Measurements from ENCODE around the gene KCNIP4. TPM values are rescaled to one million over a fixed set of nuclear protein-coding genes. Genes with fewer than 3 reads are reported as not detected.

Gene KCNIP4
- total RNA-seq: under 0.01 TPM in 1 of 2 replicates, not detected in the other

DNA sequence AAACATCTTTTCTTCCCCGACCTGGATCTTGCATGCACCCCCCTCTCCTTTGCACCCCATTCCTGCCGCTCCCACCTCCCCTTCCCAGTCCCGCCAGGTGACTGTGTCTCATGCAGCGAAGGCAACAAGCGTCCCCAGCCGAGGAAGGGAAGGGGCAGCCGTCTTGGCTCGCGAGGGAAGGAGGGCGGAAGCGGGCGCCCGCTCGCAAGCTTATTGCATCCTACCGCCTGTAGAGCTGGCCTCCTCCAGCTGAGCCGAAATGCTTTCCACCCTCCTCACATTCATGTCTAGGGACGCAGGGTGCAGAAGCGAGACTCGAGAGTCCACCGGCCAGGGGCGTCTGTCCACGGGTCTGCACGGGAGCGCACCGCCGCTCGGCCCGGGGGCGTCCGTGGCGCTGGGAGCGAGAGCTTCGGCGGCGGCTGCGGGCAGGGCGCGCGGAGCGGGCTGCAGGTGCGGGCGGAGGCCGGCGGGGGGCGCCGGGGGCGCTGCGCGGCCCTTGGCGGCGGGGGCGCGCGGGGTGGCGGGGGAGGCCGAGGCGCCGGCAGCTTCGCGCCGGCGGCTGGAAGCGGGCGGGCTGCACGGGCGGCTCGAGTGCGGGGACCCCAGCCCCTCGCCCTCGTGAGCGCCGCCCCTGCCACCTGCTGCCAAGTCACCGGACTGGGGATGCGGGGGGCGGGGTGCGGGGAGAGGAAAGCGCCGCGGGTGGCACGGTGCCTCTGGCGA is at the start of gene KCNIP4:
TSS of gene KCNIP4 (minus strand) at position 426 of the 726 bp plus-strand sequence.

DNA sequence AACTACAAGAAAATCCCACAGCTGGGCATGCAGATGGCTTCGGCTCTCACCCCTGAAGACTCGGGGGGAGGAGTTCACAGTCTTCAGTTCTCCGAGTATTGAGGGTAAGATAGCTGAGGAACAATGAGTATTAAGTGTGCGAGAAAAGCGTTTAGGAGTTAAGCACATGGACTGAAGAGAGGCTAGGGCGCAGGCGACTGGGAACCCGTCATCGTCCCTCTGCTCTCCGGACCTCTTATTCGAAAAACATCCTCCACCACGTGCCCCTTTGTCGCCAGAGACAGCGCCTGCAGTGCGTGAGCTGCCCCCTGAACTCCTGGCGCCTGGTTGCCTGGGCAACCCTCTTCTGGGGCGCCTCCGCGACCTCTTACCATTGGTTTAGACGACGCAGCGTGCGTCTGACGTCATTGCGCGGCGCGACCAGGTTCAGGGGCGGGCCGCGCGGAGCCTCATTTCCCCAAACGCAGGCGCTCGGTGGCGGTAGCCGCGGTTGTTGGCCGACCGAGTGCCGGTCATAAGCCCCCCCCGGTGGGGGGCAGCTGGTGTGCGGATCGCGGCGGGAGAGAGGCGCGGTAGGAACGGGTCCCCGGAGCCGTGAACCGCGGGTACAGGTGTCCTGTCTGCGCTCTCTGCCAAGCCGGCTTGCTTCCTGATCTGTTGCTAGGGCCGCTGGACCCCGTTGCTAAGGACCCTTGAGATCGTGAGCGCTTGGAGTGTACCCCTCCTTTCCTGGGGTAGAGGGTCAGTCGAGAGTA is 1248.4 kb downstream of the KCNIP4 start, which contains the start of gene PACRGL:
TSS of gene PACRGL (plus strand) at position 452 of the 755 bp plus-strand sequence. CDS start 4,024 bp downstream, outside the sequence.

Measured in regular cardiac myocyte (primary cell).